HG02943 (cell line): ENCODE results near the gene KIF13A.
"Not testable (repeated sequence)": the region's sequence is repeated elsewhere in the genome, so short reads cannot be mapped to it uniquely, and the experiment has no call there.

ENCODE experiments used
- ATAC-seq: cut with Tn5 transposase; IDR thresholded peaks from one replicate; pipeline ENCODE4 v1.9.1; 2021; ENCODE audit warnings: mild to moderate bottlenecking, low read depth, moderate library complexity; ENCODE audit not compliant: unreplicated experiment

KIF13A gene

GRCh38 chr6:17935188-17936149 is 52.0 kb downstream of the KIF13A start:
- no peak for ATAC-seq

- ATAC-seq: no peak
These were observed 53.7 kb downstream of the KIF13A start for GRCh38 chr6:17933716-17934115.

DNA sequence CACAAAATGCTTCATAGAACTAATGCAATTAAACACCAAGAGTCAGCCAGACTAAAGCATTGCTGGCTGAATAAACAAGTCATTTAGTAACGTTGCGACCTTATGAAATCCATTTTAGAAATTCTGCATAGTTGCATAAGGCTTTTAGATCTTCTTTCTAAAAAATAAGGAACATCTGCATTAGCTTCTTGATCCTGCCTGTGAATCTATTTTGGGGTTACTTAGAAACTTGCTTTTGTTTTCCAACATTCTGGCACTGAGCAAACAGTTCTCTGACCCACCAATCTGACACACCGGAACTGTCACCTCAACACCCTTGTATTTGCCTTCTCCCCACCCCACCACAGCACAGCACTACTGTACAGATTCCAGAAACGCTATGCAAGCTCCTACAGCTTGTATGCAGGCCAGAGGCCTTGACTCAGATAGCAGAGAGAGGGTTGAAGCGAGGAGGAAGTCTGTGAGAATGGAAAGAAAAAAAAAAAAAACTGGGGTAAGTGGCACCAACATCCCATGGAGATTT is 55.0 kb downstream of the KIF13A start:
- no peak for ATAC-seq

DNA sequence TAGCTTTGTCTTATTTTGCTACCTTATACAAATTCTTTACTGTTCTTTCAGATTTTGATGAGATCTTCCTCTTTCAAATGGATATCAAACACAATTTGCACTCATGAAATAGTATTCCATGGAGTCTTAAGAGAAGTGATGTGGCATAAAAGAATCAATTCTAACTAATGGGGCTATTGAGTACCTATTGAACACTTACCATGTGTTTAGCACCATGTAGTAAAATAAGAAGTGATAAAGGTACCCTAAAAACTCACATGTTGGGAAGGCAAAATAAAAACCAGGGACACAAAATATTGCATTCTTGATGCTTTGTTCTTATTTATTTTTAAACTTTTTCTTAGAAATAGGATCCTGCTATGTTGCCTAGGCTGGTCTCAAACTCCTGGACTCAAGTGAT is 56.2 kb downstream of the KIF13A start:
- ATAC-seq: no peak

DNA sequence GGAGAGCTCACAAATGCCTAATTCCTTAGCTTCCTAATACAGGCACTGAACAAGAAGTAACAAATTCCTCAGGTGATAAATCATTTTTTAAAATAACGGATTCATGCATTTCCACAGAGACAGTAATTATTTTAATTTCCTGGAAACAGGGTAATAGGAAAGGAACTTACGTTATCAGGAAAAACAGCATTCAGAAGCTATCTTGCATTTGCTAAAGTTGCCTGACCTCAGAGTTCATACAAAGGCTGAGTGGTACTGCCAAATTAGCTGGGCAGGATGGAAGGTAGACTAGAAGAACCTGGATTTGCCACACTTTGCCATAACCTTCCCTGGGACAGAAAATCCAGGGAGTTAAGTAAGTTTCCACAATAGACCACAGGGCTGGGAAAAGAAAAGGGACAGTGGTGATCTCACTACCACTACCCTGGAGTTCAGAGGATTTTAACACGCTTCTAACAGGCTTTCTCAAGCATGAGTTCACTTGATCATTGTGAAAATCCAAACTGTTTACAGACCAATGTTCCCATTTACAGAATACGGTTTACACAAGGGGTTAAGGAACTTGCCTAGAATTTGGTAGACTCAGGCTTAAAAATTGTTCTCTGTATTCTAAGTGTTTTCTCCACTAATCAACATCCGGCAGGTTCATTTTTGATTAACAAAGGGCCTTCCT is 57.0 kb downstream of the KIF13A start:
- ATAC-seq: no peak

- ATAC-seq: no peak
These were observed 58.7 kb downstream of the KIF13A start for GRCh38 chr6:17928514-17929430.

GRCh38 chr6:17927705-17928104 is 59.7 kb downstream of the KIF13A start:
- ATAC-seq: no peak

DNA sequence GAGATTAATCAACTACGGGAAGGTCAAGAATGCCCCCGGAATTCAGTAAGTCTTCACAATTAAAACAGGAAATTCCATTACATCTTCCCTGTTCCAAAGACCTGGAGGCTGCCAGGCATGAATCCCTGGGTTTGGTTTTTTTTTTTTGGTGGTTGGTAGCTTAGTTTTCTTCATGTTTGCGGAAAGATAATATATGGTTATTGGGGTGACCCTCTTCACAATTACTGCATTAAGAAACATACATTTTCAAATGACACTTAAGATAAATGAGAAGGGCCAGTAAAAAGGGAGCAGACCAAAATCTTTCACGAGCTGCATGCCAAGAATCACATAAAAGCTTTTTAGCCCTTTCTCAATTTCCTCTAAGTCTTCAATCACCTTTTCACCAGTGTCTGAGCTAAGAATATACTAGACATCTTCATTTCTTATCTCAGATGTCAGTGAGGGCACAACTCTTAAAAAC is 64.0 kb downstream of the KIF13A start:
- no peak for ATAC-seq

- no peak for ATAC-seq
These were observed 66.0 kb downstream of the KIF13A start for GRCh38 chr6:17921454-17921853.

DNA sequence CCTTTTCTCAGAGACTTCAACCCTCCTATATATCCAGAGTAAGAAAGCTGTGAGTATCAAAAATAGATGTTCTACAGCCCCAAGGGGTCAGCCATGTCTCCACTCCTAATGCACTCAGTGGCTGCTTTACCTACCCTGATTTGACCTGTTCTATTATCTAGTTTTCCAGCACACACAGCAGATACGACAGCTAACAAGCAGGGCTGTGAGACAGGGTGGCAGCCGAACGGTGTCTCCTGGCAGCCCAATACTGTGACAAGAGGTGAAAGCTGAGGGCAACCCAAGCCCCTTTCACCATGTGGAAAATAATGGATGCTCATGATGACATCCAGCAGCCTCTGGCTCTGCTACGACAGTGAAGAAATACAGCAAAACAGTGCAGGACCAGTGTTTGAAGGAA is 67.9 kb downstream of the KIF13A start:
- ATAC-seq: no peak

DNA sequence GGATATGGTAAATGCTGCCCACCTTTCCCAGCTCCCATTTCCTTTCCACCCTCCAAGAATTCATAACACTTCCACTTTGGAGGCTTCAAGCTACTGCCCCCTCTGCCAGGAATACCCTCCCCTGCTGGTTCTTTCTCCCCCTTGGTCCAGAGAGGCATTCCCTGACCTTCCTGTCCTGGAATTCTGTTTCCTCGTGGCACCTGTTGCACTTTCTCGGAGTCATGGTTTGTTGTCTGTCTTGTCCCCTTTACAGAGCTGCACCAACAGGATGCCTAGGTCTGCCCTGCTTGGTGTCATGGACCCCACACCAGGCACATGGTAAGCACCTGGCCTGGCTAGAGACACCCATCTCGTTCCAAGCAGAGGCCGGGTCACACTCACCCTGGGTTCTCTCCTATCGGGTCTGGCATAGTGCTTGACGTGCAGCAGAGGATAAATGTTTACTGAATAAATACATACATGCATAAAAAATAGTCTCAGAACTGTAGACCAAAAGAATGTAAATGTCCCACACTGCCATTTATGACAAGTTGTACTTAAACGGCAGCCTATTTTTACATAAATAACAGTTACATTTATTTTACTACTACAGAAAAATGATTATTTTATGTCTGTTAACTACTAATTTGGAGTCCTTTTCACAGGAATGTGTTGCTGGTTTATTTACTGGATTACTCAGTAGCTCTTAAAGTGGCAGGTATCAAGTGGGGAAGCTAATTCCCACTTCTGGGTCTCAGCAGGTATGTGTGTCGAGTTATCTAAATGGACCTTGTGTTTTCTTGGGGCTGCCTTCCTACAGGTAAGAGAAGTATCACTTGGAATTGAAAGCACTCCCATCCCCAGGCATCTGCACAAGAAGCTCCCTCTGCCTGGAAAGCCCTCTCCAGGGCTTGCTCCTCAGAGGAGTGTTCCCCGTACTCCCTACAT is 69.3 kb downstream of the KIF13A start:
- ATAC-seq: no peak

GRCh38 chr6:17914651-17915050 is 72.8 kb downstream of the KIF13A start:
- ATAC-seq: no peak

- no peak for ATAC-seq
These were observed 74.9 kb downstream of the KIF13A start for GRCh38 chr6:17912521-17912920.

DNA sequence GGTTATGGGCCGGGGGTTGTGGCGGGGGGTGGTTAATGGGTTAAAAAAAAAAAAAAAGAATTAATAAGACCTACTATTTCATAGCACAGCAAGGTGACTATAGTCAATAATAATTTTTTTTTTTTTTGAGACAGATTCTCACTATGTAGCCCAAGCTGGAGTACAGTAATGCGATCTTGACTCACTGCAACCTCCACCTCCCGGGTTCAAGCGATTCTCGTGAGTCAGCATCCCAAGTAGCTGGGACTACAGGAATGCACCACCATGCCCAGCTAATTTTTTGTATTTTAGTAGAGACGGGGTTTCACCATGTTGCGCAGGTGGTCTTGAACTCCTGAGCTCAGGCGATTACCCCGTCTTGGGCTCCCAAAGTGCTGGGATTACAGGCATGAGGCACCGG is 75.8 kb downstream of the KIF13A start:
- not testable (repeated sequence) for ATAC-seq

DNA sequence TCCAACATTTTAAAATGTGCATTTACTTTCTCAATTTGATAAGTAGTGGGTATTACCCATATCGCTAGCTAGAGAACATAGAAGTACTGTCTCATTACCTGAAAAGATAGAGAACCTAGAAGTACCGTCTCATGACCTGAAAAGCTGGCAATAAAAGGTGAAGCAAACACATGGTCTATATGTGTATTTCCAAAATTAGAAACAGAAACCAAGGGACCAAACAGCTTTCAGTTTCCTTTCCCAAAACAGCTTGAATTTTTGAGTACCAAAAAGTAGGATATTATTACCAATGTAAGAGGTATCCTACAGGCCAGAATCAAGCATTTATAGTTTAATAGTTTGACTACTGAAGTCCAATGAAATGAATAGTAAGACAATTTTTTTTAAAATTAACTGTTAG is 77.2 kb downstream of the KIF13A start:
- no peak for ATAC-seq

DNA sequence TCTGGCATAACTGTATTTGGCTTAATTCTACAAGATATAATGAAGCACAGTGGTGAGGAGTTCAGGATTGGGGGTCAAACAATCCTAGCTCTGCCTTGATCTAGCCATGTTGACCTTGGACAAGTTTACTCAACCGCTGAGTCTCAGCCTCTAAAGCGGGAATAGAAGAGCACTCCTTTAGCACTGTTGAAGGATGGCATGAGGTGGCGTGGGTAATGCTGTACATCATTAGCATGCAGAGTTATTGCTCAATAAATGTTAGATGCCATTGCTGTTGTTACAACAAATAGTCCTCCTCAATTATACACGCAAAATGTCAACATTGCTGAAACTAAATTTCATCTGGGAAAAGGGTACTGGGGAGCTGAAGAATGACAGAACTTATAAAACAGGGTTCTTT is 78.6 kb downstream of the KIF13A start:
- no peak for ATAC-seq

GRCh38 chr6:17907406-17908229 is 79.8 kb downstream of the KIF13A start:
- ATAC-seq: no peak
